Activated T-cell treated with anti-CD3 and anti-CD28 coated beads, Interleukin-2, amount 50 U/mL, for 1 hour (primary cell): ENCODE measurements around the gene DNAJC21.

Source experiments
- DNase-seq: peaks from one replicate; pipeline ENCODE4 v3.0.0-alpha.2; 2020

DNAJC21 gene

GRCh38 chr5:34986965-34987364 lies 57.6 kb downstream of the DNAJC21 start:
- no peak for DNase-seq

GRCh38 chr5:34991486-34992238 lies 62.3 kb downstream of the DNAJC21 start:
- DNase-seq = no peak

DNA sequence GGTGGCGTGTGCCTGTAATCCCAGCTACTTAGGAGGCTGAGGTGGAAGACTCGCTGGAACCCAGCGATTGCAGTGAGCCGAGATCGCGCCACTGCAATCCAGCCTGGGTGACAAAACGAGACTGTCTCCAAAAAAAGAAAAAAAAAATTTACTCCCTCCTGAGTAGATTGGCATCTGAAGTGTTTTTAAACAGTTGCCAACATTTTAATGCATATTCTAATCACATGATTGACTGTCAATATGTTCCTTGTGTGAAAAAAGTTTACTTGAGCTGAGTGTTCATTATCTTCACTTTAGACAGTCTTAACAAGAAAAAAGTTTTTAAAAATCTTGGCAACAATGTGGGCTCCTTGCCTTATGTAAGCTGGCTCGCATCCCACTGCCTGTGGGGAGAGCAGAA lies 64.6 kb downstream of the DNAJC21 start:
- DNase-seq = no peak

- DNase-seq = no peak
These were observed 66.9 kb downstream of the DNAJC21 start for GRCh38 chr5:34996261-34996660.

DNA sequence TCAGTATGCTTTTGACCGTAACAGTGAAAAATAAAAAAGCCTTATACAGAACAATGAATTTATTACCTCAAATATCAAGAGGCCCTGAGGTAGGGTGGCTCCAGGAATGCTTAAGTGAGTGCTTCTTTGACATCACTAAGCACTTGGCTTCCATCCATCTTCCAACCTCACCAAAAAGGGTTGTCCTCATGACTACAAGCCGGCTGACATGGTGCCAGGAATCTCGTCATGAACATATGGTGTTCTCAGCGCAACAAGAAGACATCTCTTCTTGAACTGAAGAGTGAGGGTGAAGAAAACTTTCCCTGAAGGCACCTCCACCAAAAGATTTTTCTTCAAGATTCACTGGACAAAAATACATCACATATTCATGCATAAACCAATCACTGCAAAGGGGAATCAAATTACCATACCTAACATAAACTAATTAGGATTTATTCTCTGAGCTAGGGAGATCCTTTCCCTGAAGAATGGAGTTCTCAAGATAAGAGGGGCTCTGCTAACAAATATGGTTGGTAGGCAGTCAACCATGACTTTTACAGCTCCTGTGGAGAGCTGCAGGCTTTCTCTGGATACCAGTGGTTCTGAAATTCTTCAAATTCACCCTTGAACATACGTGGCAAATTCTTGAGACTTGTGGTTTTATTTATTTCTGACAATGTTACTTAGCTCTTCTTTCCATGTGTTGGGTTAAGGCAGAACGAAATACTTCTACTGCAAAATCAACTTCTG lies 68.9 kb downstream of the DNAJC21 start:
- DNase-seq = no peak

DNA sequence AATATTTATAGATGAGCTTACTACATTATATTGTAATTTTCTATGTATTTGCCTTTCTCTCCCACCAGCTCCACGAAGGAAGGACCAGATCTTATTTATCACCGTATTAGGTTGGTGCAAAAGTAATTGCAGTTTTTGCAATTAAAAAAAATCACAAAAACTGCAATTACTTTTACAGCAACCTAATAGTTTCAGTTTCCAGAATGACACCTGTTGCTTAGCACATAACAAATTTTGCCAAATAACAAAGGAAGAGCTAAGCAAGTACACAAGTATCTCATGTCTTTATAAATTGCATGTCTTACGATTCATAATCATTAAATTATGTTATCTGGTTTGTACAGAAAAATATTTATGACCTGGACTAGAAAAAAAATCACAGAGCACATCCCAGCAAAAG lies 72.5 kb downstream of the DNAJC21 start:
- no peak for DNase-seq

- DNase-seq = no peak
These were observed 73.1 kb downstream of the DNAJC21 start for GRCh38 chr5:35002459-35002858.

DNA sequence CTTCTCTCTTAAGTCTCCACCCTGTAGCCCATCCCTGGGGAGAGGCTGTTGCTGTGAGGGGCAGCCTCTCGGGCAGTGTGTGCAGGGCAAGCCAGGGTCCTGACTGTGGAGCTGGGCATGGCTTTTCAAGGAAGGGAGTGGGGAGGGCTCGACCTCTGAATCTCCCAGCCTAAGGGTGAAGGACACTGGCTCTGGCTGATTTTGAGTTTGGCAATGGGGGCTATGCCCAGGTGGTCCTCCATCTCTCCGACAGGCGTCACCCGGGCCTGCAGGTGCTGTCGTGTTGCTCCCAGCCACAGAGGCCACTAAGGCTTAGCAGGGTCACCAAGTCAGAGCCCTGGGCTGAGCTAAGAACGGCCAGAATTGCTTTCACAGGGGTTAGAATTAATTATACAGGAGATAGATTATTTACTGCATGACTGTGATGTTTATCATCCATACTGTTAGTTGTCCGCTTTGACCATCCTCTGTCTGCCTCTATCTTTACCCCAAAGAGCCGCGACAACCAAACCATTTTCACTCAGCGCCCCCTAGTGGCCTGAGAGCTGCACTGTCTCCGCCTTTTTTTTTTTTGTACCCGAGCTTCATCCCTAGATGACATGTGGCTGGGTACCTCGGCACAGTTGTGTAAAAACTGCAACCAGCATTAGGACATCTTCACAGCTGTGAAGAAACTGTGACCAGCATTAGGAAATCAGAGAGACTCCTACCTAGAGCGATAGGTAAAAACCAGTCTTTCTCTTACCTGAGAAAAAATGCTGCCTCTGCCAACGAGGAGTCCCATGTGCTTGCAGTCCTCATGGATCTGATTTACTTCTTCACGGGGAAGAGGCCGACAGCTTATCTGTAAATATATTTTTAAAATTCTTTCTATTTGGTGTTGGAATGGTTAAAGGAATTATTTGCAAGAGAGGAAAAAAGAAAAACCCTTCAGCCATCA lies 73.9 kb downstream of the DNAJC21 start:
- peak; percentile 43 for DNase-seq

- no peak for DNase-seq
These were observed 74.8 kb downstream of the DNAJC21 start for GRCh38 chr5:35004200-35004599.

DNA sequence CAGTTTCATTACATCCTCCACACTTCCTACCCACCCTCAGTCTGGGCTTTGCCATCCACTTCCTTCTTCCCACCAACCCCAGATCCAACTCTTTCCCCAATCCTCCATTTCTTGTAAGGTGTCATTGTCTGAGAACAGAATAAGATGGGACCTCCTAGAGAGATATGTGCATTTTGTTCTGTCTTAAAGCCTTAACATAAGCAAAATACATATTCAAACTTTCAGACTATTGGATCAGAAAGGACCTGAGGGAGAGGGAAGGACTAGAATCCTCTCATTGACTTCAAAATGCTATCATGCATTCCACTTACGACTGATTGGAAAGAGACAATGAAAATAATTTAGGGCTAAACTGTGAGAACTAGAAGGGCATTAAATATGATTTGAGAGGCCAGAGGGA lies 75.4 kb downstream of the DNAJC21 start:
- DNase-seq = no peak
